Globus pallidus (tissue), 1 donor: ENCODE data around the gene CCDC50.

ENCODE experiments used
- DNase-seq: peaks from one replicate; pipeline ENCODE4 v3.0.0-alpha.2; 2015; ENCODE audit warnings: low spot score

The CCDC50 gene

DNA sequence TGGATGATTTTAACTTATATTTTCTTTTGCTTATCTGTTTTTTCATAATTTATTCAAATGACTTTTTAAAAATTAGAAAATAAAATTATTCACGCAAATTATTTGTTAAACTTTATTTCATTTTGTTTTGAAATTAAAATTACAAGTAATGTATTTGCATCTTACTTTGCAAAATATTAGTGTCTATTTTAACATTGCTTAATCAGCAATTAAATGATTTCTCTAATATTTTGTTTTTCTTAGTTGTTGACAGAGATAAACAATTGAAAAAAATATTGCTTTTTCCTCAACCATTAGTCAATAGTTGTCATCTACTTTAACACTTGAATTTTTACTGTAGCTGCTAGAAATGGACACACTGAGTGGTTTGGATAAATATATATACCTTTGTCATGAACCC lies 99.0 kb downstream of the CCDC50 start:
- no peak for DNase-seq

DNA sequence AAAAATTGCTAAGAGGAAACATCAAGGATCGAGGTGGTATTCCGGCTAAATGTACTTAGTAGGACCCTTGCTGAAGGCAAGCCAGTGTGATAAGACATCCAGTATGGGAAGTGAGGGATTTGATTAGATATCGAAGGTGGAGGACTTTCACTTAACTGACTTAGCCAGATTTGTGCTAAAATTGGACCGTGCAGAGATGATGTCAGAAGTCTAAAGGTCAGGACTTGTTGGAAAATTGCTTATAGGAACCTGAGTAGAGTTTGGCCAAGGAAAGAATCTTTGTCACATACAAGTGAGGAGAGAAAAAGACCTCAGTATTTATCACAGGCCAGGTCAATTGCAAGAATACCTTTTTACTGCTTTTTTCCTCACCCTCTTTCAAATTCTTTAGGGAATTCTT lies 100.9 kb downstream of the CCDC50 start:
- DNase-seq: no peak

DNA sequence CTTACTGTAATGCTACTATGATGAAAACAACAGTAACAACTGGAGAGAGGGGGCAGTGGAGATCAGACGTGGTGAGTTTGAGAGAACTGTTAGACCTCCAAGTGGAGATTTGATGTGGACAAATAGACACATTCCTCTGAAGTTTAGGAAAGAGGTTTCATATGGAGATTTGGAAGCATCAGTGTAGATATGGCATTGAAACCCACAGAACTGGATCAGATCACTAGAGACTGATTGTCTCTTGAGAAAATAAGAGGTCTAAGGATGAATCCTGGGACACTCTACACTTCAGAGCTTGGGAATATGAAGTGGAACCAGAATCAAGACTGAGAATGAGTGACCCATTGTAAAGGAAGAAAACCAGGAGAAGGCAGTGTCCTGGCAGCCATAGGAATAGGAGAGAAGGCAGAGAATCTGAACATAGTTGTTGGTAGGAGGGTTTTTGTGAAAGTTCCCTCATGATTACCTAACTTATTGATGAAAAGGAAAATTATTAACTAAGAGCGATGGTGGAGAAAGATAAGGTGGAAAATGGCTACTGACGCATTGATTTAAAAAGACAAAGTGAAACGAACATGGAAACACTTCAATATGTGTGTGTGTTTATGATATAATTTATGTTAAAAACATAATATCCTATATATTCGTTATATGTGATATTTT lies 102.1 kb downstream of the CCDC50 start:
- DNase-seq: no peak

DNA sequence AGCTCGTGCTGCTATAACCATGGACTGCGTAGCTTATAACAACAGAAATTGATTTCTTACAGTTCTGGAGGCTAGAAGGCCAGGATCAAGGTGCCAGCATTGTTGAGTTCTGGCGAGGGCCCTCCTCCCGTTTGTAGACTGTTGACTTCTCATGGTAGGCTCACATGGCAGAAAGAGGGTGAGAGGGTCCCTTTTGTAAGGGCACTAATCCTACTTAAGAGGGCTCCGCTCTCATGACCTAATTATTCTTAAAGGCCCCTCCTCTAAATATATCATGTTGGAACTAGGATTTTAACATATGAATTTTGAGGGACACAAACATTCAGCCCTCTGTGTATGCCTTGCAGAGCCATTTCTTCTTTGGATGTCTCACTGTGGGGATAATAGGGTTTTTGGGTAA lies 103.0 kb downstream of the CCDC50 start:
- DNase-seq: no peak

DNA sequence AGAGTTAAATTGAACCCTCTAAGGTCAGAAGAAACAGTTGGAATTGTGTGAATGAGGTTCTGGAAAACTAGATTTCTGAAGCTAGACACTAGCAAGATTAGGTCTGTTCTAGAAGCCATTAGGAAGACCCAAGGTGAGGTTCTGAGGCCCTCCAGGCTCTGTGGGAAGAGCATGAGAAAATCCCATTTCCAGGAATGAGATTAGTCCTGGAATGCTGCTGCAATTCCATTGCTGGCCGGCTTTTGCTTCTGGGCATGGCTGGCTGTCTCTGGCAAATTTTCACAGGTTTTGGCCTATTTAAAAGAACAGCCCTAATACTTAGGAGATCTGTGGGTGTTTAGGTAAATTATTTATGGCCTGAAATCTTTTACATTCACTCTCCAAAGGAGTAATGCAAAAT lies 104.8 kb downstream of the CCDC50 start:
- DNase-seq: no peak

DNA sequence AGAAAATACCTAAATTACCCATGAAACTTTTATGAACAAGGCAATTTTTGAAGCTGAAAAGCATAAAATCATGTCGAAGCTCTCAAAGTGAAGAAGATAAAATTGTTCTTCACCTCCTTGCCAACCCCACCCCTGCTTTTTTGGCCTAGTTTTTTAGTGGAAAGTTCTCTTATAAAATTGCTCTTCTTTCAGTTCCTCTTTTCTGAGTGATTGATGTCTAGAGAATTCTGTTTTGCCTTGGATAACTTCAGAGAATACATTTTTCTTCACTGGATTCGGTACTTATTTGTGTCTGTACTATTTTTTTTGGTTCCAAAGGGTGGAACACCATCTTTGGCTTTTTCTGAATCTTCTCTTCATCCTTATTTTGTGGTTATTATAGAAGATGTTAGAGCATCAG lies 106.8 kb downstream of the CCDC50 start:
- DNase-seq: no peak

DNA sequence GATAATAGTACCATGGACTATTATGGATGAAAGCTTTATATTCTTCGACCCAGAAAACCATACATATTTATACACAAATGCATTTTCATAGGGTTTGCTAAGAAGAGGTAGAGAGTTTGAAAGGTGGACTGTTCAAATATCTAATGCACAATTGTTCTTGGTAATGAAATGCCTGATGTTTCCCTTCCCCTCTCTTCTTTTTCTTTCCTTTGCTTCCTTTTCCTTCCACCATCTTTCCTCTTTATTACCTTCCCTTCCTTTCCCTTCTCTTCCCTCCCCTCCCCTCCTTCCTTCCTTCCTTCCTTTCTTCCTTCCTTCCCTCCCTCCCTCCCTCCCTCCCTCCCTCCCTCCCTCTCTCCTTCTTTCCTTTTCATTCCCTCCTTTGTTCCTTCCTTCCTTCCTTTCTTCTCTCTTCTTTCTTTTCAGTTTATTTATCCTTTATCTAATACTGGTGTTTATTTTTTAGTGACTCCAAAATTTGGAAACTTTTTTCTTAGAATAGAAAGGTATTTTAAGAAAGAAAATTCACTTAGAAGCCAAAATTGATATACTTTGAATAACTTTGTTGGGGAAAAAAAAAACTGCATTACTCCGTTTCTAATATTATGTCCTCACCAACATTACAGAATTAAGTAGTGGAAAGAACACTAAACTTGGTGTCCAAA lies 109.1 kb downstream of the CCDC50 start:
- DNase-seq: no peak

DNA sequence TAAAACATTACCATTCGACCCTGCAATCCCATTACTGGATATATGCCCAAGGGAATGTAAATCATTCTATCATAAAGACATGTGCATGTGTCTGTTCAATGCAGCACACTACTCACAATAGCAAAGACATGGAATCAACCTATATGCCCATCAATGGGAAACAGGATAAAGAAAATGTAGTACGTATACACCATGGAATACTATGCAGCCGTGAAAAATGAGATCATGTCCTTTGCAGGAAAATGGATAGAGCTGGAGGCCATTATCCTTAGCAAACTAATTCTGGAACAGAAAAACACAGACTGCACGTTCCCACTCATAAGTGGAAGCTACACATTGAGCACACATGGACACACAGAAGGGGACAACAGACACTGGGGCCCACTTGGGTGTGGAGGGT lies 111.3 kb downstream of the CCDC50 start:
- DNase-seq: no peak

DNA sequence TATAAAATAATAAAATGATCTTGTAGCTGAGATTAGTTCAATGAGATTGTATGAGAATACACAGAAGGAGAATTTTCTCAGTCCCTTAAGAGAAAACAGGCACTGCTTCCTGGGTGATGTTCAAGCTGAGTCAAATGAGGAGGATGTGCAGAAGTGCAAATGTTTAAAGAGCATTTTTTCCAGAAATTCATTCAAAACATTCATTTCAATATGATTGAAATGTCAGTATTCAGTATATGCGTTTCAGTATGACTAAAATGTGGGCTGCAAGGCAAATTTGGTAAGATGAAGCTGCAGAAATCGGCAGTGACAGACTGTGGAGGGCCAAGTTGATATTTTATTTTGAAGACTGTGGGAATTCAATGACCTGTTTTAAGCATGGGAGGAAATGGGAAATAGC lies 112.5 kb downstream of the CCDC50 start:
- no peak for DNase-seq

DNA sequence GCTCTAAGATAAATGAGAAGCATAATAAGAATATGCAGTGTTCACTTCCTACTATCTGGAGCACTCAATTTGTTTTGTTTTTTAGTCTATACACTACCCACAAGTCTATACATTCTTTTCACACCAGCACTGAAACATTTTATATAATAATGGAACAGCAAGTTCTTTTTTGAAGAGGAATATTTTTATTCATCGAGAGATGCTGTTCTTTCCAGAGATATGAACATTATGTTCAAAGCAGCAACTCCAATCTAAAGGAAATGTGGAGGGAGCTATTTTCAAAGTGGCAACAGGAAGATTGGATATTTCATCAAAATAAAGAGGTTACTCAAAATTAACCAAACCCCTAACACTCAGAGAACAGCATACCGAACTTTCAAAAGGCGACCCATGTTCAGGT lies 115.4 kb downstream of the CCDC50 start:
- no peak for DNase-seq
